HL-60 (cell line): Measurements from ENCODE around the gene ANKDD1A.
A peak's percentile ranks its signal among the peaks of the same experiment; 100 is the strongest.

Experiments used
- CTCF ChIP-seq: IDR thresholded peaks from one replicate; pipeline ENCODE4 v1.5.1; 2011; ENCODE audit warnings: low read length, control low read depth, inconsistent platforms; ENCODE audit not compliant: insufficient read depth
- GABPA ChIP-seq: IDR thresholded peaks from 2 replicates; pipeline ENCODE4 v1.6.1; 2012; ENCODE audit warnings: low read depth
- POLR2AphosphoS5 ChIP-seq: IDR thresholded peaks from 2 replicates; pipeline ENCODE4 v1.6.1; 2012; ENCODE audit warnings: low read depth
- REST ChIP-seq: IDR thresholded peaks from 2 replicates; pipeline ENCODE4 v1.6.1; 2012; ENCODE audit warnings: low read depth; ENCODE audit not compliant: insufficient replicate concordance
- SPI1 ChIP-seq: IDR thresholded peaks from 2 replicates; pipeline ENCODE4 v1.6.1; 2012; ENCODE audit warnings: low read depth, mild to moderate bottlenecking, borderline replicate concordance

- TF ChIP-seq CTCF (no peak), REST (no peak), POLR2AphosphoS5 (no peak), SPI1 (peak; percentile 14; the same call in 1 of the 2 replicates), GABPA (no peak)
Observed at GRCh38 chr15:64897345-64897985, 14.2 kb upstream of the ANKDD1A start.
